GM18502 (cell line): ENCODE results near the gene PHB1.

Source experiments
- ATAC-seq: cut with Tn5 transposase; IDR thresholded peaks from one replicate; pipeline ENCODE4 v1.9.1; 2021; ENCODE audit warnings: mild to moderate bottlenecking; ENCODE audit not compliant: unreplicated experiment, poor library complexity

The PHB1 gene

GRCh38 chr17:49414622-49415350 lies at the start of gene PHB1:
Gene PHB1, minus strand, starts transcription at chr17:49414882. Its CDS starts 1,618 bp downstream, at chr17:49413264.
- peak; percentile 97 for ATAC-seq

- no peak for ATAC-seq
Measured at GRCh38 chr17:49464049-49464448, 49.4 kb upstream of the PHB1 start.

DNA sequence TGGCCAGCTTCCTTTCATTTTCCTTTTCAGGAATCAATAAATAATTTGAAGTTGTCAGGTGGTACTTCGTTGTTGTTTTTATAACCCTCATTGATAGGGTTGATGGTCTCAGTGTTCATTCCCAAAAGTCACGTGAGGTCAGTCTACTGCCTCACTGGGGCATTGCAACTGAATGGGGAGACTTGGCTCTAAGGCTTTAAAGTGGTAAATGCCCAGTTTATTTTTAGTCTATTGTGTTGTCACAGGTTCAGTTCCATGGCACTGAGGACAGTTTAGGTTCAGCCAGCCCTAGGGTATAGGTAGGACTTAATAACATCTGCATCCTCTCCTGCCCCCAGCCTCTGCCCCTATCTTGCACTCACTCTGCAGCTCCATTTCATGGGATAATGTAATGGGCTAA lies 46.9 kb upstream of the PHB1 start:
- ATAC-seq: no peak

DNA sequence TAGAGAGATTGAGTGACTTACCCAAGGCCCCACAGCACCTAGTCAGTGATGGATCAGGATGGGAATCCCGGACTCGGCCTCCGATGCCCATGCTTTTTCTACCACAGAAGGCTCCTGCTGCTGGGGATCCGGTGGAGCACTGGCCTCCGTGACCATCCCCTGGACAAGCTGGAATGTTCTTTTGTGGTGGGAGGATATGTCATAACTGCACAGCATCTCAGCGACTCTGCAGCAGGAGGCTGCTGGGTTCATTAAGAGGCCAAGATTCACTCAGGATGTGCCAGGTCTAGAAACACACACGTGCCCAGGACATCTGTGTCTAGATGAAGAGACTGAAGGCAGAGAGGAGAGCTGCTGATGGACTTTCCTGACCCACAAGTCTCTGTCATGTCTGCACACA lies 45.7 kb upstream of the PHB1 start:
- ATAC-seq: no peak

DNA sequence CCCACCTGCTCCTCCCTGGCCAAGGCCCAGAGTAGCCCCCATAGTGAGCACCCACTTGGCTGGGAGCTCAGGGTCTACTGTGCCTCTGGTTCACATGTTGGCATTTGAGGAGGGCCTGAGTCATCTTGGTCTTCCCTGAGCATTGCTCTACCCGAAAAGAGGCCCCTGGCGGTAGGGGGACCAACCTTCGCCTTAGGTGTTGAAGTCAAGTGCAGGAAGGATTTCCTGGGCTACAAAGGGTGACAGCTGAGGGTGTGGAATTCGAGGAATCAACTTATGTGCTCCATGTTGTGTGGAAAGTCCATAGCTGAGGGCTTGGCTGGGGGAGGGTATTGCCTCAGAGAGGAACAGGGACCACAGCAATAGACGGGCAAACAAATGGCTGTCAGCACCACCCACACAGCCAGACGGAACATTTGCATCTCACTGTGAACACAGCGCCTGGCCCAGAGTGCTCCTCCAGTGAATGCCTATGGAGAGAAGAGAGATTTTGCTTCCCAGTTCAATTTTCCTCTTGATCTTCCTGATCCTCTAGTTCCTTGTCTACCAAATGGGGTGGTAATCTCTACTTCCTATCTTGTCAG lies 44.8 kb upstream of the PHB1 start:
- no peak for ATAC-seq

DNA sequence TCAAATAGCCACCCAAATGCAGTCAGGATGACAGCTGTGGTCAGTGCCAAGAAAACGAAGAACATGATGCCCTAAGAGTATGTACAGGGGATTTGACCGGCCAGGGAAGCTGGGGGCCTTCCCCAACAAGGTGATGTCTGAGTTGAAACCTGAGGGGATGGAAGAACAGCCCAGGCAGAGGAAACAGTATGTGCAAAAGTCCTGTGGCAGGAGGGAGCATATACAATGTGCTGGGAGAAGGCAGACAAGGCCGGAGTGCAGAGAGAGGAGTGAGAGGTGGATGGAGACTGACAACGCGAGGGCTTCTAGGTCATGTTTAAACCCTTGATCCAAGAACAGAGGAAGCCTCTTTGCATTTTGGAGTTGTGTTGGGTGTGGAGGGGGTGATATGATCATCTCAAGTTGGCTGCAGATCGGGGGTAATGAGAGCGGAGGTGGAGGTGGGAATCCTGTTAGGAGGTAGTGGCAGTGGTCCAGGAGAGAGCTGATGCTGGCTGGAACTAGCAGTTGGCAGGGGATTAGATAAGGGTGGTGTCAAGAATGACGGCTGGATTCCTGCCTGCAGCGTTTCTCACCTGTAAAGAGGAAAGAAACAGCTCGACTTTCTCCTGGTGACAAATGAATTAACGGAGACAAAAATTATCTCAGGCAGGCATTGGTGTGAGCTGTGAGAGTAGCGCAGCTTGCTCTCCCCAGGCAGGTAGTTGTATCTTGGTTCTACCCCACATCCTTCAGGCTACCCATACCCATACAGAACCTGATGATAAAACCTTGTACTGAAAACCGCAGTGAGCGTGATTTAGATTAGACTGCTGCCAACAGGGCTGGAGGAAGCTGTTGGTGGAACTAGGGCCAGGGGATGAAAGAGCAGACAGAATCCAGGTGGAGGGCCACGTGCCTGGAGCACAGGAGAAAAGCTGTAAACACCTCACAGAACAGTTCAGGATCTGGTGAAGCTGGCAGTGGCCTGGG lies 43.2 kb upstream of the PHB1 start:
- ATAC-seq: no peak

DNA sequence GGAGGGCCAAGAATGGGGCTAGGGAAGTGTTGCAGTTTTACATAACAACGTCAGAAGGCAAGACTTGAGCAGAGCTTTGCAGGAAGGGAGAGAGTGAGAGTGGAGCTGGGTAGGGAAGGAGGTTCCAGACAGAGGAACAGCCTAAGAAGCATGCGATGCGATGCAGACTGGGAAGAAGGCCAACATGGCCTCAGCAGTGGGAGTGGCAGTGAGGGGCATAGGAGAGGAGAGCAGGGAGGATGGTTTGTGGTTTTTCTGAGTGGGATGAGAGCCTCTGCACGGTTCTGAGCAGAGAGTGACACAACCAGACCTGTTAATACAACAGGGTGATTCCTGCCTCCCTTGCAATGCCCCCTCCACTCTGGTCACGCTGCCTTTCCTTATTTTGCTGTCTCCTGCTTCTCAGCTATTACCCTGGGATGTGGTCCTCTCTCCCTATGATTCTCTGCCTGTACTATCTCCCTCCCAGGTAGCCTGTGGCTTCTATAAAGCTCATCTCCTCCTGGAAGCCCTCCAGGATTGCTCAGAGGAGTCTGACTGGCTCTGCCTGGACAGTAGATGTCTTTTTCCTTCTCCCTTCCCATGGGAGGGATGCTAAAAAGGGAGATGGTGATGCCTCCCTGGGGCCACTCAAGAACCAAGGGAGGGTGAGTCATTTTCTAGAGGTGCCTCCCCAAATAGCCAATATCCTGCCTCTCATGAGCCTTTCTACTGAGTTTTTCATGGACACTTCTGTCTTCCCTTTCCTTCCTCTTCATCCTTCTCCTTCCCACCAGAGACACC lies 41.7 kb upstream of the PHB1 start:
- no peak for ATAC-seq

DNA sequence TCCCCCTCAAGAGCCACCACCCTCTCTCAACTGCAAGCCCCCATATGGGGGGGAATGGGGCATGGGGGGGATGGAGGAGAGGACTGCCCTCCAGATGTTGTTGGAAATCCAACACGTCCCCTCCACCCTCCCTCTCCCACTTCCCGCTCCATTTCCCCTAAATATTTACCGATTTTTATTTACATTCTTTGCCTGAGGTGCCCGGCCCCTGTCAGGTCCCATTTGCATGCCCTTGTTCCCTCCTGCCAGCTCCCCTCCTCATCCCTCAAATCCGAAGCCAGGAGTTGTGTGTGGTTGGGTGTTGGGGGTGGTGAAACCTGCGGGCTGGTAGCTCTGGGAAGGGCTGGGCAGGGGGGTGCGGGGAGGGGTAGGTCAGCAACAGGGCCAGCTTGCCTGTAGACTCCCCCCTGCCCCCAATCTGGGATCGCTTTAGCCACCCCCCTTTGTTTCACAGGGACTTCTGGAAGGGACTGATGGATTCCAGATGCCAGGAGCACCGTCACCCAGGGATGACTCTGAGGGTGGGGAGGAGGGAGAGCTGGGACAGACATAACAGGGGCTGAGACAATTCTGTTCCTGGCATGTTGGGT lies 40.7 kb upstream of the PHB1 start:
- ATAC-seq: no peak

GRCh38 chr17:49454050-49454449 lies 39.4 kb upstream of the PHB1 start:
- no peak for ATAC-seq

DNA sequence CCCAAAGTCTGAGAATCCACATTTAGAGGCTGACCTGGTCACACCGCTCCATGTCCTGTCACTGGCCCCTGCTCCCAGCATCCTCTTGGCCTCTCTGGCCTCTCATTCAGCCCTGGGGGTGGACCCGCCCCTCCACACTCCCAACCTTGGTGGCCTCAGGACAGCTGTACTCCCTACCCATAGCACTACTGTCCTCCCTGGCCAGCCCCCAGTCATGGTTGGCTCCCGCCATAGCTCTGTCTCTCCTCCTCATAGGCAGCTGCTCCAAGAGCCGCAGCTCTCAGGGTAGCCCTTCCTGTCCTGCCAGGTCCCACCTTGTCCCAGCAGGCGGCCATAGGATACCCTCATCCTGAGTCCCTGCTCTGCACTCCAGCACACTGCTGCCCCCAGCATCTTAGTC lies 38.0 kb upstream of the PHB1 start:
- no peak for ATAC-seq

GRCh38 chr17:49452201-49452600 lies 37.5 kb upstream of the PHB1 start:
- ATAC-seq: no peak

GRCh38 chr17:49450735-49451134 lies 36.1 kb upstream of the PHB1 start:
- ATAC-seq: no peak

DNA sequence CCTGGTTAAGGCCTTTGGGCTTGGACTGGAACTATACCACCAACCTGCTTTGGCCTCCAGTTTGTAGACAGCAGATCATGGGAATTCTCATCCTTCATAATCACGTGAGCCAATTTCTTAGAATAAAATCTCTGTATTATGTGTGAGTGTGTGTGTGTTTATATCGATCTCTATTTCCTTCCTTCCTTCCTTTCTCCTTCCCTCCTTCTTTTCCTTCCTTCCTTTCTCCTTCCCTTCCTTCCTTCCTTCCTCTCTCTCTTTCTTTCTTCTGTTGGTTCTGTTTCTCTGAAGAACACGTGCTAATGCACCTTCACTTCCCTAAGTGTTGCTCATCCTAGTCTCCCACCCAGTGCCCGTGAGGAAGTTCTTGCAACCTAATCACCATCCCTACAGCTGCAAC lies 35.5 kb upstream of the PHB1 start:
- ATAC-seq: no peak

DNA sequence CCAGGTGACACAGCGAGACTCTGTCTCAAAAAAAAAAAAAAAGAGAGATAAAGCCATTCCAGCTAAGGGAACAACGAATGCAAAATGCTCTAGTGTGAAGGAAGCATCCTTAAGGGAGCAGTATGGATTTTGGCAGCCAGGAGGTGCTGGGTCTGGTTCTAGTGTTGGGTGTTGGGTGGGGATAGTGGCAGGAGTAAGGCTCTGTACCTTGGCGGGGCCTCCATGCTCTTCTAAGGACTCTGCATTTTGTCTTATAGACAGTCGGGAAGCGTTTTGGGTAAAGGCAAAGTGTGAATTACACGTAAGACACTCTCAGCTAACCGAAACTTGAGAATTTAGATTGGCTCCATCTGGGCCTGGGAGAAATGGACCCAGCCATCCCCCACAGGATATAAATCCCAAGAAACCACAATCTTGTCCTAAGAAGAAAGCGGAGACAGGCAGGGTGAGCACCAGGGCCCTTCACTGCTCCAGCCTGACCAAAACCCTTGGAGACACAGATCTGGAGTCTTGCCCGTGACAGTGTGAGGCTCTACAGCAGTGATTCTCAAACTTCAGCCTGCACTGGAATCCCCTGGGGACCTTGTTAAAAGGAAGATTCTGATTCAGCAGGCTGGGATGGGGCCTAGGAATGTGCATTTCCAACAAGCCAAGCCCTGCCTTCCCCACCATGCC lies 33.1 kb upstream of the PHB1 start:
- no peak for ATAC-seq

GRCh38 chr17:49445591-49445990 lies 30.9 kb upstream of the PHB1 start:
- no peak for ATAC-seq

- ATAC-seq: no peak
Measured at GRCh38 chr17:49444384-49444783, 29.7 kb upstream of the PHB1 start.

DNA sequence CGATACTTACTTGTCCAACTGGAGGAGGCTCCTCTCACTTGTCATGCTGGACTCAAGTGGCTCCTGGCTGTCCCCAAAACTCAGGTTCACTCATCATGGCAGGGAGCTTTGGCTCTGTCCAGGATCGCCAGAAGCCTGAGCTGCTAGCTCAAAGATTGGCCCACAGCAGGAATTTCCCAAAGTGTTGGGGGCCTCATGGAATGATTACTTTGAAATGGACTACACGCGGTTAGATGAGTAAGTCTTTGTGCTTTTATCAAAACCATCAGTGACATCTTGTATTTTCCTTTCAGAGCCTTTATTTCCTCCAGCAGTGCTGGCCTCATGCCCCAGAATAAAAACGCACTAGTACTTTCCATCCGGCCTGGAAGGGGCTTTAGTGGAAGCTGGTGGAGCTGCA lies 29.2 kb upstream of the PHB1 start:
- no peak for ATAC-seq

DNA sequence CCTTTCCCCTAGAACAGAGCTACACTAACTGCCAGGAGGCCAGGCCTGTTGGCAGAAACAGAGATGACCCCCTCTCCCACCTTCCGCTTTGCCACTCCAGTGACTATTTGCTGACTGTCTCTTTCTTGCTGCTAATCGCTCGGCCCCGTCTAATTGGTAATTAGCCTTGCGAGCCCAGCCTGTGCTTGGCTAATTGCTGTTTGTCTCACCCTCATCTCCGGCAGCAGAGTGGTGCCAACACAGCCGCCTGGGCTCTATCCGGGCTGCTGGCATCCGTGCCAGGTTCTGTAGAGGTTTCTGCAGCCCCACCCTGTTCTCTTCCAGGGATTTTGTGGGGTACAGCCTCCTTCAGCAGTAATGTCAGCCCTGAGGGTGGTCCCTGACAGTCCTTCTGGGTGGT lies 27.4 kb upstream of the PHB1 start:
- no peak for ATAC-seq

- ATAC-seq: no peak
Measured at GRCh38 chr17:49441578-49441977, 26.9 kb upstream of the PHB1 start.
